Activated CD8-positive, alpha-beta memory T cell treated with anti-CD3 and anti-CD28 coated beads, Interleukin-2, amount 10 ng/mL, durations not matched to agents 7 days and 5 days (primary cell): ENCODE measurements around the gene GOLGA3. TPM values are rescaled to one million over a fixed set of nuclear protein-coding genes. Genes with fewer than 3 reads are reported as not detected.
"Not testable (repeated sequence)": the region's sequence is repeated elsewhere in the genome, so short reads cannot be mapped to it uniquely, and the experiment has no call there.

ENCODE experiments used
- ATAC-seq: fragments of 150-1000 bp; cut with Tn5 transposase; one replicate; pipeline ENCODE4 v1.10.0; 2021; ENCODE audit warnings: moderate library complexity
- CTCF ChIA-PET: fragments of 350-600 bp; sonication (Branson Sonifier 250); formaldehyde crosslinking; loops from one replicate; lab custom pipeline; 2021; ENCODE audit warnings: antibody characterized with exemption; lab: Charles Lee
- DNase-seq: peaks from one replicate; pipeline ENCODE4 v3.0.0-alpha.2; 2020
- H3K27ac Mint-ChIP-seq: one replicate; pipeline ENCODE4 v1.8.0; 2021; ENCODE audit warnings: mild to moderate bottlenecking, mixed read lengths
- H3K27me3 Mint-ChIP-seq: one replicate; pipeline ENCODE4 v1.8.0; 2021; ENCODE audit warnings: mixed read lengths
- H3K36me3 Mint-ChIP-seq: one replicate; pipeline ENCODE4 v1.8.0; 2021; ENCODE audit warnings: mild to moderate bottlenecking, mixed read lengths
- H3K4me1 Mint-ChIP-seq: one replicate; pipeline ENCODE4 v1.8.0; 2021; ENCODE audit warnings: mixed read lengths
- H3K4me3 Mint-ChIP-seq: one replicate; pipeline ENCODE4 v1.8.0; 2021; ENCODE audit warnings: mild to moderate bottlenecking, moderate library complexity, mixed read lengths
- H3K9me3 Mint-ChIP-seq: one replicate; pipeline ENCODE4 v1.8.0; 2022; ENCODE audit warnings: low read depth, mixed read lengths
- total RNA-seq, 2 experiments: library from RNA; stranded (reverse); gene quantifications; one replicate each; pipeline ENCODE4 v1.2.3, GENCODE V29; 2021

Gene GOLGA3
- total RNA-seq, 2 experiments from 2014 or later, result 60.0 to 60.4 TPM

DNA sequence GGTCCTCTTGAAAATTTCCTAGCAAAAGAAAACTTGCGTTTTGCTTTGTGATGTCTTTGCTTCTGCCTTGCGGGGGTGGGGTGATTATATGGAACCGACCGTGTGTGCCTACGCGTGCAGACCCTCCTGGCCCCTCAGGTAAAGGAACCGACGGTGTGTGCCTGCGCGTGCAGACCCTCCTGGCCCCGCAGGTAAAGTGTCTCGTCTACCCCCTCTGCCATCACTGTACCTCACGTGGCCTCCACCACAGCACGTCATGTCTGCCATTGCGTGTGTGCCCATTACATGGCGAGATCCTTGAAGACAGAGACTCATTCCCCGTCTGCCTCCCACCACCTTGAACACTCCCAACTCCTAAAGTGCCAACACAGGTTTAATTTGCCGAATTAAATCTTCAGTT, 3.6 kb downstream of the GOLGA3 start:
- H3K4me1 Mint-ChIP-seq, result peaks cover 46% of the 10 kb centered on the region
- ATAC-seq (no peak), DNase-seq (no peak)
- no peak overlapping the region for H3K4me3 Mint-ChIP-seq
- CTCF ChIA-PET, result interaction anchor here (1.0 kb wide), 1 partner anchor 79 kb away, joined by 3 read pairs; no protein-coding TSS in a partner anchor
- H3K27ac Mint-ChIP-seq, result no peak overlapping the region
- H3K36me3 Mint-ChIP-seq, result peaks cover 57% of the 10 kb centered on the region
- no peaks in the 10 kb centered on the region for H3K27me3 Mint-ChIP-seq
- H3K9me3 Mint-ChIP-seq, result no peaks in the 10 kb centered on the region

DNA sequence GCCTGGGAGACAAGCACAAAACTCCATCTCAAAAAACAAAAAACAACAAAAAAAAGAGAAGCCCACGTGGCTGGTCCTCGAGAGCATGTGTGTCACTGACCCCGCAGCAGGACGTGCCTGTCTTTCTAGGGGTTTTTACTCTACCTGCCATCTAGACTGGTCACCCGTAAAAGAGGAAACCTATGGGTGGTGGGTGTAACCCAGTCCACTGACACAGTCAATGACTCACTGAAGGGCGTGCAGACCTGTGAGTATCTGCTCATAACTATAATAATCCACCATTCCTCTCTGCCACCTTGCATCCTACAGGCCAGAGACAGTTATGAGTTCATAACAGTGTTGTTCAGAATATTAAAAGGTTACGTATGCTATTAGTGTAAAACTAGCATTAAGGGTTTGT, 4.6 kb downstream of the GOLGA3 start:
- H3K27me3 Mint-ChIP-seq, result no peaks in the 10 kb centered on the region
- CTCF ChIA-PET, result no interaction called here
- no peaks in the 10 kb centered on the region for H3K9me3 Mint-ChIP-seq
- H3K27ac Mint-ChIP-seq, result no peak overlapping the region
- ATAC-seq (no peak), DNase-seq (no peak)
- H3K4me3 Mint-ChIP-seq, result no peak overlapping the region
- H3K4me1 Mint-ChIP-seq, result peaks cover 42% of the 10 kb centered on the region
- H3K36me3 Mint-ChIP-seq, result peaks cover 60% of the 10 kb centered on the region

DNA sequence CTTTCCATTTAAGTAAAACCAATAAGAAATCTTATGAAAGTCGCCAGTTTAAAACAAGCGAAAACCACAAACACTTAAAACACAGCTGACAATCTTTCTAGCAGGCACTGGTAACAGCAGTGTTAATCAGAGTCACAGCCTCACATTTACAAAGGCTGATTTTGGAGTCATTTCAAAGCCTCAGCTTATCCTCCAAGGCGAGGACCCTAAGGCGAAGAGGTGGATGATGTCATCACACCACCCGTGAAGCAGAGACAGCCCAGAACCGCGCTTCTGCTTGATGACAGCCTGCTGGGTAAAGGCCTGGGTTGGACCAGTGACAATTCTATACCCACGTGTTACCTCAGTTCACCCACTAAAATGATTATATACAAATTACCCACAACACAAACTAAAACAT, 10.1 kb downstream of the GOLGA3 start:
- CTCF ChIA-PET, result interaction anchor here (1.1 kb wide), 1 partner anchor 86 kb away, joined by 5 read pairs; no protein-coding TSS in a partner anchor
- no peak for DNase-seq
- peak; percentile 45 for ATAC-seq
- Mint-ChIP-seq H3K36me3 (peaks cover 58% of the 10 kb centered on the region), H3K4me1 (peaks cover 36% of the 10 kb centered on the region), H3K27me3 (no peaks in the 10 kb centered on the region), H3K9me3 (no peaks in the 10 kb centered on the region), H3K27ac (peak overlapping the region; percentile 56), H3K4me3 (no peak overlapping the region)

DNA sequence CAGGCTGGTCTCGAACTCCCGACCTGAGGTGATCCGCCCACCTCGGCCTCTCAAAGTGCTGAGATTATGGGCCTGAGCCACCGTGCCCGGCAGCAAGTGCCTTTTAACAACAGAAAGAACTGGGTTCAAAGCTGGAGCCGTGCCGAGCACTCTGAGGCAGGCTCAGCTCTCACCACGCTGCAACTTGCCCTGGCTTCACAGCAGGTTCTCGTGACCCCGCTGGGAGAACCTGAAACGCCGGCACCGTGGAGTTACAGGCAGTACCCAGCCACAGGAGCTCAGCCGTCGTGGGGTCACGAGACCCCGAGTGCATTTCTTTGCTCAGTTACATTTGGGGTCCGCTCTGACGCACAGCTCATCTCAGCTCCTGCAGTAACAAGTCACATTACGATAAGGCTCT, 14.4 kb downstream of the GOLGA3 start:
- H3K4me1 Mint-ChIP-seq, result peaks cover 37% of the 10 kb centered on the region
- peaks cover 57% of the 10 kb centered on the region for H3K36me3 Mint-ChIP-seq

DNA sequence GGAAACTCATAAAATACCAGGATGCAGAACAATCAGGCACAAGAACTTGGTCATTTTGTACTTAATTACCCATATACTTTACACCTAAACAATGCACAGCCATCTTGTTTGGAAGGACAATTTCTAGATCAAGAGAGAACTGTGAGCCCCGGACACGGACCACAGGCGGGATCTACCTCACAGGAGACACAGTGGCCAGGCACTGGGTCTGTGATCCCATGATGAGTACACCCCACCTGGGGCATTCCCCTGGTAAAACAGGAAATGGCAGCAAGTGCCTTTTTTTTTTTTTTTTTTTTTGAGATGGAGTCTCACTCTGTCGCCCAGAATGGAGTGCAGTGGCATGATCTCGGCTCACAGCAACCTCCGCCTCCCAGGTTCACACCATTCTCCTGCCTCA, 15.2 kb downstream of the GOLGA3 start:
- CTCF ChIA-PET, result interaction anchor here (1.6 to 4.1 kb wide), 2 partner anchors 91 to 367 kb away, joined by 4 to 17 read pairs; partner anchors contain the start of gene ZNF268
- H3K27me3 Mint-ChIP-seq, result no peaks in the 10 kb centered on the region
- peaks cover 56% of the 10 kb centered on the region for H3K36me3 Mint-ChIP-seq
- no peak for DNase-seq
- no peaks in the 10 kb centered on the region for H3K9me3 Mint-ChIP-seq
- H3K4me1 Mint-ChIP-seq, result peaks cover 35% of the 10 kb centered on the region
- H3K4me3 Mint-ChIP-seq, result peak overlapping the region; percentile 18
- ATAC-seq, result no peak
- H3K27ac Mint-ChIP-seq, result peak overlapping the region; percentile 85

More for the DNA sequence above, 14.4 kb downstream of the GOLGA3 start:
- ATAC-seq, result no peak
- CTCF ChIA-PET, result interaction anchor here (4.1 kb wide), 1 partner anchor 90 kb away, joined by 17 read pairs; no protein-coding TSS in a partner anchor
- DNase-seq, result no peak
- Mint-ChIP-seq H3K9me3 (no peaks in the 10 kb centered on the region), H3K4me3 (no peak overlapping the region), H3K27ac (peak overlapping the region; percentile 19), H3K27me3 (no peaks in the 10 kb centered on the region)

DNA sequence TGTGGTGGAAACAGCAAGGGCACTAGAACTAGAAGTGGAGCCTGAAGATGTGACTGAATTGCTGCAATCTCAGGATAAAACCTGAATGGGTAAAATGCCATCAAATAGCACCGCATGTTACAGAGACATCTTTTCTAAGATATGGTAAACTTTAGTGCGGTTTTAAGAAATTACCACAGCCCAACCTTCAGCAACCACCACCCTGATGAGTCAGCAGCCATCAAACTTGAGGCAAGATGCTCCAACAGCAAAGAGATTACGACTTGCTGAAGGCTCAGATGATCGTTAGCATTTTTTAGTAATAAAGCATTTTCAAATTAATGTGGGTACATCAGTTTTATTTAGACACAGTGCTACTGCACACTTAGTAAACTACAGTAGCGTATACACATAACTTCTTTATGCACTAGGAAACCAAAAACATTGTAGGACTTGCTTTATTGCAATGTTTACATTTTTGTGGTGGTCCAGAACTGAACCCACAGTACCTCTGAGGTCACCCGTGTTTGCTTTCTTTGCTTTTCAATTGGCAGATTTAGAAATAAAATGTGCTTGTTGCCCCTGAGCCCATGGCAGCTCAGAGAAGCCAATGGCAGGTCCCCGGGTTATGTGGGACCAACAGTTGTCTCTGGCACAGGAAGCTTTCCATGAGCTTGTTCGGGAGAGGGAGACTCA, 15.9 kb downstream of the GOLGA3 start:
- DNase-seq (peak; percentile 85), ATAC-seq (peak; percentile 78)
- H3K36me3 Mint-ChIP-seq, result peaks cover 57% of the 10 kb centered on the region
- CTCF ChIA-PET, result interaction anchor here (1.6 to 4.1 kb wide), 3 partner anchors 92 to 368 kb away, joined by 4 to 17 read pairs (median 5); partner anchors contain the start of gene ZNF268
- peaks cover 34% of the 10 kb centered on the region for H3K4me1 Mint-ChIP-seq
- H3K4me3 Mint-ChIP-seq, result peak overlapping the region; percentile 18
- no peaks in the 10 kb centered on the region for H3K27me3 Mint-ChIP-seq
- H3K27ac Mint-ChIP-seq, result peak overlapping the region; percentile 85
- no peaks in the 10 kb centered on the region for H3K9me3 Mint-ChIP-seq

DNA sequence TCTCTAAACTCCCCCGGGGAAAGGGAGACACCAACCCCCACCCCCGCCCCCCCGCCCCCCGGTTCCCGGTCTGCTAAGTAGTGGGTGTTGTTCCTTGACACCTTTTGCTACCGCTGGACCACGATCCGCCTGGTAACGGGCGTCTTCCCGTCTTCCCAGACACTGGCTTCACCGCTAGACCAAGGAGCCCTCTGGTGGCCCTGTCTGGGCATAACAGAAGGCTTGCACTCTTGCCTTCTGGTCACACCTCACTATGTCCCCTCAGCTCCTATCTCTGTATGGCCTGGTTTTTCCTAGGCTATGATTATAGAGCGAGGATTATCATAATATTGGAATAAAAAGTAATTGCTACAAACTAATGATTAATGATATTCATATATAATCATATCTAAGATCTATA, 19.3 kb downstream of the GOLGA3 start:
- not testable (repeated sequence) for H3K4me3 Mint-ChIP-seq, H3K27me3 Mint-ChIP-seq, DNase-seq, ATAC-seq, H3K9me3 Mint-ChIP-seq, H3K27ac Mint-ChIP-seq
- peaks cover 35% of the 10 kb centered on the region for H3K4me1 Mint-ChIP-seq
- CTCF ChIA-PET, result interaction anchor here (1.1 kb wide), 1 partner anchor 90 kb away, joined by 4 read pairs; no protein-coding TSS in a partner anchor
- peaks cover 59% of the 10 kb centered on the region for H3K36me3 Mint-ChIP-seq

DNA sequence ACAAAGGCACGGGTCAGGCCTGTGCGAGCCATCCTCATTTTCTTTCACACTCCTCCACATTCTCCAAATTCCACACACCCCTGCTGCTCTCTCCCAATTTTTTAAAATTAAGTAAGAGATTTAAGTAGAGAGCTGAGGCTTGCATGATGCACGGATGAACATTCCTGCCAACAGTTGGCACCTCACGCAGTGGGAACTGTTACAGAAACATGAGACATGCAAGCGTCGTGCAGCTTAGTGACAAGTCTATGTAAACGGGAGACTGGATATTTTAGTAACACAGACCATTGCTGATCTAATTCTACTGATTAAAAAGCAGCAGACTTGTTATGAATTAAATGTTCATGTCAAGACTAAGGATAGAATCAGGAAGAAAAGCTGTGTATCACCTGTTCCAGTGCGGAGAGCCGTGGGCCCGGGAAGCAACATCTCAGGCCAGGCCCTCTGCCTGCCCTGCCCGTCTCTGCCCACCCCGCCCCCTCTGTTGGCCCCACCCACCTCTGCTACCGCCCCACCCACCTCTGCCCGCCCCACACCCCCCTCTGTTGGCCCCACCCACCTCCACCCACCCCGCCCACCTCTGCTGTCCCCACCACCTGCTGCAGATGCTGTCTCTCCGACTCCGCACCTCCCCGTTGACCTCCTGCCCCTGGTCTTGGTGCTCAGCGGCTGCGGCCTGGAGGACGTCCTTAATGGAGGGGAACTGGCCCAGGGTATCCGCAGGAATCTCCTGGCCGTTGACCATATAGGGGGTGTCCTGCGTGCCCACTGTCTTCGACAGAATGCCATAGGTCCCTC, 21.2 kb downstream of the GOLGA3 start:
- ATAC-seq (no peak), DNase-seq (no peak)
- Mint-ChIP-seq H3K27me3 (no peaks in the 10 kb centered on the region), H3K36me3 (peaks cover 63% of the 10 kb centered on the region), H3K4me1 (peaks cover 19% of the 10 kb centered on the region), H3K4me3 (no peak overlapping the region), H3K27ac (no peak overlapping the region), H3K9me3 (no peaks in the 10 kb centered on the region)
- CTCF ChIA-PET, result interaction anchor here (1.5 to 1.6 kb wide), 2 partner anchors 45 to 97 kb away, joined by 3 to 5 read pairs; no protein-coding TSS in a partner anchor

DNA sequence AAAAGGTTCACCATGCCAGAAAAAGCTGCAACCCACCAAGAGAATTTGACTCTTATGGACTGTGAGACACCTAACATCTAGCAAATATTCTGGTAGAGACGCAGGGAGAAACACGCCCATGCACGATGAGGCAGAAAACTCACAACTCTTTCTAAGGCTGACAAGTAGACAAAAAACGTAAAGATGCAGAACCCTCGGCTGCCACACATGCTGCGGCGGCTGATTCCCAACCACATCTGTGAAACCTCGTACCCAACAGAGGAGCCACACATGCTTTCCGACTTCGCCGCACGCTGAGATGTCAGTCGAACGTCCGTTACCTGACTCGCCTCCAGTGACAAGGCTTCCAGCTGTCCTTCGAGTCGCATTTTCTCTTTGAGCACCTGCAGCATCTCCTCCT, 21.8 kb downstream of the GOLGA3 start:
- H3K27ac Mint-ChIP-seq, result no peak overlapping the region
- no peak for DNase-seq
- CTCF ChIA-PET, result interaction anchor here (1.0 kb wide), 1 partner anchor 98 kb away, joined by 4 read pairs; no protein-coding TSS in a partner anchor
- ATAC-seq, result no peak
- peaks cover 59% of the 10 kb centered on the region for H3K36me3 Mint-ChIP-seq
- no peaks in the 10 kb centered on the region for H3K9me3 Mint-ChIP-seq
- no peaks in the 10 kb centered on the region for H3K27me3 Mint-ChIP-seq
- H3K4me1 Mint-ChIP-seq, result peaks cover 15% of the 10 kb centered on the region
- H3K4me3 Mint-ChIP-seq, result no peak overlapping the region

DNA sequence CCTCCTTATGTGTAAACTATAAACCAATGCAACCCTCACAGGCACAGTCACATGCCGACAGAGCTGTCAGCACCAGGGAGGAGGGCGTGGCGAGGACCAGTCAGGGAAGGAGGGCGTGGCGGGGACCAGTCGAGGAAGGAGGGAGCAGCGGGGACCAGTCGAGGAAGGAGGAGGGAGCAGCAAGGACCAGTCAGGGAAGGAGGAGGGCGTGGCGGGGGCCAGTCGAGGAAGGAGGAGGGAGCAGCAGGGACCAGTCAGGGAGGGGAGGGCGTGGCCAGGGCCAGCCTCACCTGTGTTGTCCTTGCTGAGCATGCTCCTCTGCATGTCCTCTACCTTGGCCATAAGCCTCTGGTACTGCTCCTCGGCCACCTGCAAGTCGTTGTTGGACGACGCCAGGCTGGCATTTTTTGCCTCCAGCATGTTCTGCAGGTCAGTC, 24.2 kb downstream of the GOLGA3 start:
- DNase-seq (no peak), ATAC-seq (no peak)
- H3K27me3 Mint-ChIP-seq, result no peaks in the 10 kb centered on the region
- H3K9me3 Mint-ChIP-seq, result no peaks in the 10 kb centered on the region
- CTCF ChIA-PET, result interaction anchor here (0.6 kb wide), 1 partner anchor 236 kb away, joined by 3 read pairs; no protein-coding TSS in a partner anchor
- H3K4me3 Mint-ChIP-seq, result no peak overlapping the region
- H3K4me1 Mint-ChIP-seq, result peaks cover 13% of the 10 kb centered on the region
- no peak overlapping the region for H3K27ac Mint-ChIP-seq
- H3K36me3 Mint-ChIP-seq, result peaks cover 62% of the 10 kb centered on the region

DNA sequence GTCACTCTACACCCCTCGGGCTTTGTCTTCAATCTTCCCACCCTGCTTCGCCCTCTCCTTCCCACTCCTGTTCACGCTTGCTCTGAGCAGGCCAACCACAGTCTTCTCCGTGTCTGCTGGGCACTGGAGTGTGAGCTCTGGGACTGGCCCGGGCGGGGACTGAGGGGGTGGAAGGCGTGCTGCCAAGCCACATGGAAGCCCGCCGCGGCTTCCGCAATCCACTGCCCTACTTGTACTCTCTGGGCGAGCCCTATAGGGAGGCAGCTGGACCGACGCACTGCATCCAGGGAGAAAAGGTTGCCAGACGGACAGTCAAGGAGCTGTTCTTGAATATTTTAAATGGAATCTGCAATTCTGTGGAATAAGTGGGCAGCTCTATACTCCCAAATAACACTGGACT, 24.8 kb downstream of the GOLGA3 start:
- peaks cover 64% of the 10 kb centered on the region for H3K36me3 Mint-ChIP-seq
- no peak overlapping the region for H3K27ac Mint-ChIP-seq
- peaks cover 13% of the 10 kb centered on the region for H3K4me1 Mint-ChIP-seq
- H3K4me3 Mint-ChIP-seq, result no peak overlapping the region
- ATAC-seq (no peak), DNase-seq (no peak)
- CTCF ChIA-PET, result no interaction called here
- no peaks in the 10 kb centered on the region for H3K27me3 Mint-ChIP-seq
- no peaks in the 10 kb centered on the region for H3K9me3 Mint-ChIP-seq

DNA sequence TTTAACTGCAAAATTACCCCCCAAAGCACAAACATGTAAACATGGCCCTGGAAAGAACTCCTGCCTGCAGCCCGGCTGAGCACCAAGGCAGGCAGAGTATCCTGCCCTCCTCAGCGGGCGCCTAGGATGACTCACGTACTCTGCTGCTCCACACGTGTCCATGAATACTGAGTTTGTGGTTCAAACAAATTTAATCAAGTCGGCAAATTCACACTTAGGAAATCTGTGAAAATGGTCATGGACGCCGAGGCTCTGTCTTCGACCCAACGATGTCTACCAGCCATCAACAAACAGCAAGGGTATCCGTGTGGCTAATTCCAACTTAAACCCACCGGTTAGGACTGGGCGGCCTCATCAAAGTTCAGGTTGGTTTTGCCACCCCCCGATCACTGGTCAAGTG, 25.5 kb downstream of the GOLGA3 start:
- H3K9me3 Mint-ChIP-seq, result no peaks in the 10 kb centered on the region
- H3K27ac Mint-ChIP-seq, result no peak overlapping the region
- CTCF ChIA-PET, result no interaction called here
- DNase-seq, result no peak
- H3K4me1 Mint-ChIP-seq, result peaks cover 9% of the 10 kb centered on the region
- no peak for ATAC-seq
- H3K36me3 Mint-ChIP-seq, result peaks cover 58% of the 10 kb centered on the region
- no peaks in the 10 kb centered on the region for H3K27me3 Mint-ChIP-seq
- no peak overlapping the region for H3K4me3 Mint-ChIP-seq

DNA sequence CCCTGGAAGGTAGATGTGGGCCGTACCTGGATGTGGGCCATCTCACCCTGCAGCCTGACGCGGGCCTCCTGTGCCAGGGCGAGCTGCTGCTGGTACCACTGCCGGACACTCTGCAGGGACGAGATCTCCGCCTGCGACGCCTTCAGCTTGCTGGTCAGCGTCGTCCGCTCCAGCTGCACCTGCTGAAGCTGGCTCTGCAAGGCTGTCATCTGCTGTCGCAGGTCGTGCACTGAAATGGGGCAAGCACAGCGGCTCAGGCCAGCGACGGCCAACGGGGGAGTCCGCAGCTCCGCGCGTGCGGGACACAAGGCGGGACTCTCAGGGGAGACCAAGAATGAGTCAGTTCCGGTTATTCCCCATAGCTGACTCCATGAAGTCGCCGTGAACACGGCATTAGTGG, 26.9 kb downstream of the GOLGA3 start:
- no peak overlapping the region for H3K4me3 Mint-ChIP-seq
- H3K36me3 Mint-ChIP-seq, result peaks cover 52% of the 10 kb centered on the region
- H3K27ac Mint-ChIP-seq, result no peak overlapping the region
- no peaks in the 10 kb centered on the region for H3K9me3 Mint-ChIP-seq
- peaks cover 3% of the 10 kb centered on the region for H3K4me1 Mint-ChIP-seq
- CTCF ChIA-PET, result interaction anchor here (0.6 kb wide), 1 partner anchor 64 kb away, joined by 3 read pairs; no protein-coding TSS in a partner anchor
- no peaks in the 10 kb centered on the region for H3K27me3 Mint-ChIP-seq
- DNase-seq, result no peak
- no peak for ATAC-seq
